Dedifferentiated amniotic fluid mesenchymal stem cell (primary cell): Measurements from ENCODE around the gene TYRO3.

Source experiments
- DNase-seq: peaks from one replicate; pipeline ENCODE4 v3.0.0-alpha.2; 2016; ENCODE audit errors: extremely low spot score

Gene TYRO3

GRCh38 chr15:41558400-41559238 is at the start of gene TYRO3:
Gene TYRO3, plus strand, starts transcription at chr15:41559212. Its CDS starts 46 bp downstream, at chr15:41559258.
- DNase-seq, result no peak

- no peak for DNase-seq
Observed at GRCh38 chr15:41510728-41511127, 48.3 kb upstream of the TYRO3 start.

GRCh38 chr15:41511331-41511898 is 47.6 kb upstream of the TYRO3 start:
- DNase-seq, result no peak

- no peak for DNase-seq
Observed at GRCh38 chr15:41511899-41512369, 47.1 kb upstream of the TYRO3 start.

GRCh38 chr15:41512512-41512939 is 46.5 kb upstream of the TYRO3 start:
- DNase-seq, result no peak

GRCh38 chr15:41512940-41513505 is 46.0 kb upstream of the TYRO3 start:
- no peak for DNase-seq

- DNase-seq, result no peak
Observed at GRCh38 chr15:41513506-41514227, 45.3 kb upstream of the TYRO3 start, which contains the start of gene LTK. Gene LTK, minus strand, starts transcription at chr15:41513827. Its CDS starts 118 bp downstream, at chr15:41513709.

GRCh38 chr15:41517895-41518449 is 41.0 kb upstream of the TYRO3 start:
- no peak for DNase-seq

- DNase-seq, result no peak
Observed at GRCh38 chr15:41520636-41521035, 38.4 kb upstream of the TYRO3 start.

GRCh38 chr15:41521614-41522013 is 37.4 kb upstream of the TYRO3 start:
- no peak for DNase-seq

GRCh38 chr15:41523097-41523496 is 35.9 kb upstream of the TYRO3 start:
- no peak for DNase-seq

GRCh38 chr15:41530363-41530956 is 28.6 kb upstream of the TYRO3 start:
- no peak for DNase-seq

- no peak for DNase-seq
Observed at GRCh38 chr15:41535544-41535943, 23.5 kb upstream of the TYRO3 start.

GRCh38 chr15:41536866-41537265 is 22.1 kb upstream of the TYRO3 start:
- no peak for DNase-seq

GRCh38 chr15:41543521-41543870 is 15.5 kb upstream of the TYRO3 start:
- no peak for DNase-seq

- no peak for DNase-seq
Observed at GRCh38 chr15:41544650-41545015, 14.4 kb upstream of the TYRO3 start.

- no peak for DNase-seq
Observed at GRCh38 chr15:41545218-41545617, 13.8 kb upstream of the TYRO3 start.

- peak; percentile 24 for DNase-seq
Observed at GRCh38 chr15:41546851-41547786, 11.9 kb upstream of the TYRO3 start.

- no peak for DNase-seq
Observed at GRCh38 chr15:41550066-41550775, 8.8 kb upstream of the TYRO3 start.

GRCh38 chr15:41553731-41554130 is 5.3 kb upstream of the TYRO3 start:
- no peak for DNase-seq
